Activated CD4-positive, alpha-beta T cell treated with anti-CD3 and anti-CD28 coated beads, Interleukin-10, Interleukin-2, amounts not matched to agents 100 ng/mL and 50 ng/mL, durations not matched to agents 16 hours and 8 hours (primary cell): ENCODE measurements around the gene SP5.
"Not testable (repeated sequence)": the region's sequence is repeated elsewhere in the genome, so short reads cannot be mapped to it uniquely, and the experiment has no call there.

Experiments
- DNase-seq: peaks from one replicate; pipeline ENCODE4 v3.0.0-alpha.2; 2020

The SP5 gene

DNA sequence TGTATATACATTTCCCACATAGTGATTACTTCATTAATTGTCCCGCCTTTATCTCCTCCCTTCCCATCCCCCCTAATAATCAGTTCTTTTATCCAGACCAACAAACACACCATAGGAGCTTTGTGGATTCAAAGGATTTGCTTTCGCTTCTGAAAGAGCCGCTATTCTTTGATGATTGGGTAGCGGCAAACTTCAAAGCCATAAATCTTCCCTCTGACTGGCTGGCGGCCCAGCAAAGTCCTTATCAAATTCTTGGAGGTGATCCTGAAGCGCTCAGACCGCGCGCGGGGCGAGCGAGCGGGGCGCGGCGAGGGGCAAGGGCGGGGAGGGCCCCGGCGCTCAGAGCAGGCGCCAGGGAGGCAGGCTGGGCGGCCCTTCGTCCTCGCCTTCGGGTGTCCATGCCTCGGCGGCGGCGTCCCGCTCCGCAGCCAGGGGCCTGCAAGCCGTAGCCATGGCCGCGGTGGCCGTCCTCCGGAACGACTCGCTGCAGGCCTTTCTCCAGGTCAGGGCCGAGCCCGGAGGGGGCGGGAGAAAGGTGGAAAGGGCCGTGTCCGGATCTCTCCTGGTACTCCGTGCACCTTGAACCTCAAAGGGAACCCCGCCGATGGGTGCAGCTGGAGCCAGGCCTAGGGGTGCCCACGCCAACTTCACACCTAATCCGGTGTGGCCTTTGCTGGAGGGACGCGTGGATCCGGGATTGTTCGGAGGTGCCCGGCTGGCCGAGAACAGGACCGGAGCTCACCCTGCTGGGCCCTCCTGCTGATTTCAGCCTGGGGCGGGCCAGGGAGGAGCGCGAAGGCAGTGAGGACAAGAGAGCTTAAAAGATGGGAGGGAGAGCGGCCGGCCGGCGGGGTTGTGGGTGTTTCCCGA lies at the start of gene SP5:
TSS of gene SP5 (plus strand) at position 276 of the 870 bp plus-strand sequence. CDS start at position 452, 176 bp downstream.
- peak; percentile 25 for DNase-seq

DNA sequence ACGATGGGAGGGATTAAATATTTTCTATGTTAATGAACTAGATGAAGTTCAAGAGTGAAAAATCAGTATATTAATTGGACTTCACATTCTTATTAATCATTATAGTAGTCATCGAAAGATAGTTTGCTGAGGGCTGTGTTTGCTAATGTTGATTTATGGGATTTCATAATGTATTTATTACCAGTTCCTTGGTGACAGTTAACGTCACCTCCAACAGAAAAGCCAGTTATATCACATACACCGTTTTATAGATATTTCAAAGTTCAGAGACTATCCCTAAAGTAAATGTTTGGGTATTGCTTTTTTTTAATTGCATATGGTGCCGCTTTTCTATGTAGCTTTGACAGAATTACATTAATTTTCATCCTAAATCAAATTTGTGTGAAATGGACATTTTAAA lies 49.4 kb upstream of the SP5 start:
- no peak for DNase-seq

- DNase-seq, result no peak
Observed at GRCh38 chr2:170669909-170670308, 45.2 kb upstream of the SP5 start.

DNA sequence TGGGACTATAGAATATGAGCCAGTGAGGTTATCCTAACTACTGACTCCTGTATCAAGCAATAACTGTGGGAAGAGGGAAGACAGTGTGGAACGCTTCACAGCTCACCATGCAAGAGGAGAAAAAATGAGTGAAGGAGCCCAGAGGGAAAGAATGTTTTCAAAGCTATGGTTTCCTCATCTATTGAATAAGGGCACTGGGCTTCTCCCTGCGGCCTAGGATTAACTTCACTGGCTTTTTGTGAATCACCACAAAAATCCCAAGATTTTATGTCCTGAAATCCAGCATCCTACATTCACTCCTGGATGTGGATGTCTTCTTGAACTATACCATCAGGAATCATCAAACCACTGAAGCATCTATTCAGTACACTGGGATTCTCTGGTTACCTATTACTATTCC lies 44.5 kb upstream of the SP5 start:
- no peak for DNase-seq

DNA sequence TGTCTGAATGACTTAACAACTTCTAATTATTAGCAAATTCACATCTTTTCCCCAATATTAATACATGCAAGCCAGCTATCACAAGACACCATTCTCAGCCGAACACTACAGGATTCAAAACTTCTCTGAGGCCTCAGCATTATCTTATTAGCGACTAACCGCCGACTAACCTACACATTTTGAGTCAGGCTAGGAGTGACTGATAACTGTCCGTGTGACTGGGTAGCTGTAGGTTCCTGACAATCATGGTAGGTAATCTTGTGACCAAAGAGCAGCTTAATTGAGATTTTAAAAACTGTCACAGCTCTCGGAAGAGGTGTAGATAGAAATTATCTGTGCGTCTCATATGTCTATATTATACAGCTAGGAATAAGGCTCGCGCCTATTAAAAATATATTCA lies 44.1 kb upstream of the SP5 start:
- DNase-seq, result no peak

- DNase-seq, result not testable (repeated sequence)
Observed at GRCh38 chr2:170674282-170674681, 40.9 kb upstream of the SP5 start.

DNA sequence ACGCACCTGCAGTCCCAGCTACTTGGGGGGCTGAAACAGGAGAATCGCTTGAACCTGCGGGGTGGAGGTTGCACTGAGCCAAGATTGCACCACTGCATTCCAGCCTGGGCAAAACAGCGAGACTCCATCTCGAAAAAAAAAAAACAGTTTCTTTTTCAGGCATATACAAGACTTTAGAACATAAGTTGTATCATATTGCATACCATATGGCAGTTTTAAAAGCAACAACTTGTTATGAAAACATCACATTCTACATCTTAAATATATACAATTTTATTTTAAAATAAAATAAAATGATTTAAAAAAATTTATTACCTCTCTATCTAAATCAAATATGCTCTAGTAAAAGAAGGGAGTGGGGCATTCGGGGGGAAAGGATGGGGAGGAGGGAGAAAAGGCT lies 39.4 kb upstream of the SP5 start:
- DNase-seq, result no peak

DNA sequence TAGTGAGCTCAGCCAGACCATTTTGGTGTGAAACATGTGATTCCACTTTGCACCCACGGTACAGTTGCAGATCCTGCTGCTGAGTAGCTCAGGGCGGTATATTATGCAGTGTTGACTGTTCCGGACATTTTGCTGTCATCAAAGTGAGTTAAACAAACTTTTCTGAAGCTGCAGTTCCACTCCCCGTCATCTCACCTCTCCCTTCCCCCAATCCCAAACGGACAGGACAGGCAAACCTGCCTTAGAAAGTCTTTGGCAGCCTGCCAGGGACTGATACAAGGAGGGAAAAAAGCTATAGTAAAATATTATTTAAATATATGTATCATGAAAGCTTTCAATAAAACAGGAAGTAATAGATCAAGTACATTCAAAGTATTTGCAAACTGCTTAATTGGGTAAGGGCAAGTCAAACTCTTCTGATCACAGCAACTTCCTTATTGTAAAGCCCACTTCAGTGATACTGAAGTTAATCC lies 35.5 kb upstream of the SP5 start:
- DNase-seq, result no peak

DNA sequence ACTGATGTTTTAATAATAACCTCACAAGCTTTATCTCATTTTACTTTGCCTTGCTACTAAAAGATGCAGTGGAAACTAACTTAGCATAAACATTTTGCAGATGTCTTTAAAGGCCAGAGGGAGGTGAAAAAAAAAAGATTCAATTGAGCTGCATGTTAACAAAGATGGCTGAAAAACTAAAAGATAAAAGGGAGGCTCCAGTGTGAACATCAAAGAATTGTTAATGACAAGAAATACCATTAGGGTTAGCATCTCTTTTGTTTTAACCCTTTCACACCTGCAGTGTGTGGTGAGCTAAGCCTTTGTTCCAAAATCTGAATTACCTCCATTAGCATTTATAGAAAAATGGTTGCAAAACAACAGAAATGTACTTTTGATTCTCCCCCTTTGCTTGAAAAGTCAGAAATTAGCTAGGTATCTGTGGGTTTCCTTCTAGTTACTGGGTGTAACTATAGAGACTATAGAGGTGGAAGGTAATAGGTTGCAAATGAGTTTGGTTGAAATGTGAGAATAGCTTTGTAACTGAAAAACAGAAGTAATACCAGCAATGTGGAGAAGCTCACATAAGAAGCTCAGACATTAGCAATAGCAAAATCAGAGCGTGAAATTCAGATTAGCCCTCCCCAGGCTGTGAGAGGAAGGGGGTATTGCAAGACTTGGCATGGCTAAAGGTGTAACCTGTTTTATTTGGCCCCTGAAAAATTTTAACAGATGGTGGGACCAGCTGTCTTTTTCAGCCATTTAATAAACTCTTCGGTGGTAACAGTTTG lies 34.8 kb upstream of the SP5 start:
- DNase-seq, result no peak

DNA sequence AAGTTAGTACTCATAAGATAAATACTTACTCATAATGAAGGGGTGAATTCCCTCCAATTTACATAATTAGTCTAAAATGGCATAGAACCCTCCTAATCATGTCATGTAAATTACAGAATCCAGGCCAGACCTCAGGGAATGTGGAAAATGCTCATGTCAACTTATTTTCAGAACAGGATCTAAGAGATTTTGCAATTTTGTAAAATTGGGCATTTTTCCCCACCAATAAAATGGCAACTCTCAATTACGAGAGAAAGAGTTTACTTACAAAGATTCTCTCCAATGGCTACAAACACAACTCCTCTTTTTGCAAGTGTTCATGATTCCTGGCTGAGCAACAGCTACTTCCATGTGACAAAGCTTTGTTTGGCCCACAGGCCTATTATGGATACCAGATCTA lies 33.8 kb upstream of the SP5 start:
- no peak for DNase-seq

- DNase-seq, result no peak
Observed at GRCh38 chr2:170685591-170685990, 29.5 kb upstream of the SP5 start.

- DNase-seq, result no peak
Observed at GRCh38 chr2:170689481-170689880, 25.7 kb upstream of the SP5 start.

GRCh38 chr2:170690640-170691039 lies 24.5 kb upstream of the SP5 start:
- DNase-seq, result no peak

DNA sequence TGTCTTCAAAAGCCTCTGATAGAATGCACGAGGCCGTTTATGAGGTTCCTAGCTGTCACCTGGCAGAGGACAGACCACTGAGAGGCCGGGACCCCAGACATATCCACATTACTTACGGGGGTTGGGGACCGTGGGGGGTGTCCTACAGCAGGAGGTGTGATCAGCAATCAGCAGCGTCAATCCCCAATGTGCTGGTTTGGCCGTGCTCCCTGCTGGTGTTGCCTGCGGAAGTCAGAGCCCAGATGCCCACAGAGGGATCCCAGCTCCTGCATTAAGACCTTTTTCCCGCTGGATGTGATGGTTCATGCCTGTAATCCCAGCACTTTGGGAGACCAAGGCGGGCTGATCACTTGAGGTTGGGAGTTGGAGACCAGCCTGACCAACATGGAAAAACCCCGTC lies 20.8 kb upstream of the SP5 start:
- DNase-seq, result no peak

DNA sequence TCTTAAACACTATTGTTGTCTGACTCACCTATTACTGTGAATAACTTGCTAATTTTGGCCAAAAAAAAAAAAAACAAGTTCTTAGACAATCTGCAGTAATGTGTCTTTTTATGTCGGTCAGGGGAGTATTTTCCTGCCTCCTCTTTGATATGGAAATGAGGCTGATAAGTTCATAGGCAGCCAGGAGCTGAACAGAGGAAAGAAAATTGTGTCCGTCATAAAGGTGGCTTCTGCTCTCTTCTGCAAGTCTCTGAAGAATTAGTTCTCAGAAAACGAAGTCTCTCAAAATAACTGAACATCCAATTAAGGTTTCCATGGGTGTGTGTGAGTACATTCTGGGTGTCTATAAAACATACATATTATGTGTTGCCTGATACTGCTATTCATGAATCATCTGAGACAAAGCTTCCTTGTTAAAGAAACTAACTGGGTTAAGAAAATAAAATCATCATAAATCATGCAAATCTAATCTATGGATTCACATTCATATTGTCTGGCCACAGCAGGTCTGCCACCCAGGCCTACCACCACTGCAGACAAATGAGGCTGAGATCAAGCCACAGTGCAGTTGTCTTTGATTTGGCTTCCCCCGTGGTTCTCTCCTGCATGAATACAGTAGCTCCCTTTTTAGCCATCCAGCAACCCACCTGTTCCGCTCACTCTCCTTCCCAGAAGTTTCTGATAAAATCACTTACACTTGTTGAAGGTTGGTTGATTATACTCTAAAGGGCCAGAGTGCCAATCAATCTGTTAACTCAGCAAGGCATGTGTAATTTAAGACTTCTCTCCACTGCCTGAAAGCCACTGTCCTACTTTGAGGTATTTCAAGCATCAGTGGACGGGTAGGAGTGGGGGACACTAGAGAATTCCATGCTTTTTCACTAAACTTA lies 19.4 kb upstream of the SP5 start:
- DNase-seq, result no peak

GRCh38 chr2:170696948-170697347 lies 18.2 kb upstream of the SP5 start:
- no peak for DNase-seq

GRCh38 chr2:170701011-170701410 lies 14.1 kb upstream of the SP5 start:
- no peak for DNase-seq

GRCh38 chr2:170703776-170704476 lies 11.2 kb upstream of the SP5 start:
- DNase-seq, result no peak

DNA sequence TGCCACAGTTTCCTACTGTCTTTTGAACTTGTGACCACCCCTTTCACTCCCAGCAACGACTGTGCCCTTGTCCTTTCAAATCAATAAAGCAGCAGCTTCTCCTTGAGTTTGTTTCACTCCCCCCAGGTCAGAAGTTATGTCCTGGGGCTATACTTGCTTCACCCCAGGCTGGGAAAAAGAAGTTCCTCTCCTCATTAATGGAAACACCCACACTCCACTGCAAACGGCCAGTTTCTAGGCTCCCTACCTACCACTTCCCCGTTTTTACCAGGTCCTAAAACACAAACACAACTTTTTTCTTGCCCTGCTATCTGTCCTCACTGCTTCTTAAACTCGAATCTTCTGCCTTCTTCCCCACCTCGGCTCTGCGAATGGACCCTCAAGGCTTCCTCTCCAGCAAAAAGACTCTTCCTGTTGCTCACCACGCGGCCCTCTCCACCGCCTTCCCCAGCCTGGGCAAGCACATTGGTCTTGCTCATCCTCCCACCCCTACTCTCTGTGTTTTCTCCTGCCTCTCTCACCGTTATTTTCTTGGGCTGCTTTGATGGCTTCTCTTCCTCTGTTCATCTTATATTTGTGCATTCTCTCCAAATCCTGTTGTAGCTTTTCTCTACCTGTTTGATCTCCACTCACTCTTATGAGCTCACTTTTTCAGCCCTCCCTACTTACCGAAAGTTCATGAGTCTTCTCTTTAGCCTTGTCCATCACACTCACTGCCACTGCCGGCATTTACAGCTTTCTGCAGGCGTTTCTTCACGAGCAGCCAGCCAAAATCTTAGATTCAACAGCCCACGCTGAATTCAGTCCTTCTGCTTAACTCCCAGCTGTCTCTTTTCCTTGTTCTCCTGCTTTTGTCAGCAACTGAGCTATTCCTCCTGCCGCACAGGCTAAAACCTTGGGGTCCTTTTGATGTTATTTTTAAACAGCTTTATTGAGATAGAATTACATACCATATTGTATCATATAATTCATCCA lies 7.0 kb upstream of the SP5 start:
- no peak for DNase-seq

DNA sequence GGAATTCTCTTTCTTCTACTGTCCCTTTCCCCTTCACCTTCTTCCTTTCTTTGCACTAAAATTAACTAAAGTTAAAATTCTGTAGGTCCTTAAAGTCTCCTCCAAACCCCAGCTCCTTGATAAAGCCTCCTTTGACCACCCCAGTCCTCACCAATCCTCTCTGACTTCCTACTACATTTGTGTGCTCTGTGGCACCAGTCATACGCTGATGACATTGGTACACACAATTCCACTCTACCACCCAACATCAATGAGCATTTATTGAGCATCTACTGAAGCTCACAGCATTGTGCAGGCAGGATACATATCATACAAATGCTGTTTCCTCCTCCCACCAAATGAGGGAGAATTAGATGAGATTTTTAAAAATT lies 4.5 kb upstream of the SP5 start:
- DNase-seq, result no peak

- no peak for DNase-seq
Observed at GRCh38 chr2:170711196-170711773, 3.9 kb upstream of the SP5 start.
